PC-9 (cell line): ENCODE measurements around the gene KLF17. TPM values are rescaled to one million over a fixed set of nuclear protein-coding genes. Genes with fewer than 3 reads are reported as not detected.

Experiments used
- BruUV-seq: library from RNA; stranded (reverse); fragments of 400-500 nt; replicated peaks from 2 replicates; lab custom pipeline; 2021; lab: Mats Ljungman, UMichigan
- CTCF ChIA-PET: fragments of 300-600 bp; sonication (Branson Sonifier 250); formaldehyde crosslinking; loops from one replicate; lab custom pipeline; 2022; ENCODE audit warnings: antibody characterized with exemption; lab: Charles Lee
- POLR2A ChIA-PET: fragments of 300-600 bp; sonication (Branson Sonifier 250); formaldehyde crosslinking; loops from one replicate; lab custom pipeline; 2022; ENCODE audit warnings: antibody characterized with exemption; ENCODE audit not compliant: unreplicated experiment; lab: Charles Lee
- DNase-seq, 2 experiments: peaks; one replicate each; pipeline versions ENCODE4 v3.0.0 to v3.0.0-alpha.2; 2015 to 2022; ENCODE audit warnings: mixed read lengths in 1 of 2
- H2AFZ ChIP-seq: fragments of 200-600 bp; sonication (generic); 2 replicates; pipeline ENCODE4 v1.8.1; 2017; ENCODE audit warnings: antibody characterized with exemption
- H3F3A ChIP-seq: fragments of 200-600 bp; sonication (generic); 2 replicates; pipeline ENCODE4 v1.8.1; 2017; ENCODE audit warnings: antibody characterized with exemption, mild to moderate bottlenecking, low read depth; ENCODE audit not compliant: insufficient read depth
- H3K27ac ChIP-seq: fragments of 200-600 bp; sonication (generic); 2 replicates; pipeline ENCODE4 v1.6.1; 2016; ENCODE audit warnings: mixed run types
- H3K27me3 ChIP-seq: fragments of 200-600 bp; sonication (generic); 2 replicates; pipeline ENCODE4 v1.6.1; 2016; ENCODE audit warnings: low read depth, mixed run types; ENCODE audit not compliant: insufficient read depth
- H3K36me3 ChIP-seq: fragments of 200-600 bp; sonication (generic); 2 replicates; pipeline ENCODE4 v1.6.1; 2016; ENCODE audit warnings: low read depth, mixed run types
- H3K4me1 ChIP-seq: fragments of 200-600 bp; sonication (generic); replicated peaks from 2 replicates; pipeline ENCODE4 v1.6.1; 2016; ENCODE audit warnings: mixed run types; ENCODE audit not compliant: insufficient read depth
- H3K4me2 ChIP-seq: fragments of 200-600 bp; sonication (generic); 2 replicates; pipeline ENCODE4 v1.6.1; 2017; ENCODE audit warnings: mixed run types
- H3K4me3 ChIP-seq: fragments of 200-600 bp; sonication (generic); 2 replicates; pipeline ENCODE4 v1.6.1; 2016; ENCODE audit warnings: mixed run types
- H3K79me2 ChIP-seq: fragments of 200-600 bp; sonication (generic); 2 replicates; pipeline ENCODE4 v1.6.1; 2017; ENCODE audit warnings: low read depth, mixed run types
- H3K9me2 ChIP-seq: fragments of 200-600 bp; sonication (generic); 2 replicates; pipeline ENCODE4 v1.8.1; 2017; ENCODE audit warnings: mild to moderate bottlenecking; ENCODE audit not compliant: insufficient read depth
- H3K9me3 ChIP-seq: fragments of 200-600 bp; sonication (generic); 2 replicates; pipeline ENCODE4 v1.8.1; 2016; ENCODE audit warnings: low read depth; ENCODE audit not compliant: insufficient read depth
- H4K20me1 ChIP-seq: fragments of 200-600 bp; sonication (generic); 2 replicates; pipeline ENCODE4 v1.8.1; 2017; ENCODE audit not compliant: insufficient read depth
- EZH2 ChIP-seq: fragments of 200-600 bp; sonication (generic); IDR thresholded peaks from 2 replicates; pipeline ENCODE4 v1.8.0; 2017; ENCODE audit warnings: antibody characterized with exemption, low read depth
- intact Hi-C: fragments of 100-400 bp; cut with micrococcal nuclease; formaldehyde crosslinking; loops from one replicate; pipeline ENCODE4 v1.10.0; 2022; ENCODE audit not compliant: unreplicated experiment
- total RNA-seq: library from RNA; stranded (reverse); gene quantifications from 2 replicates; pipeline ENCODE4 v1.2.3, GENCODE V29; 2021
- TF ChIP-seq, protein P1 (sequence below): fragments of 200-600 bp; sonication (generic); conservative IDR thresholded peaks from 2 replicates; pipeline ENCODE4 v1.6.1; 2017; ENCODE audit warnings: mixed run types, antibody characterized with exemption, mild to moderate bottlenecking, moderate library complexity

Gene KLF17
- total RNA-seq, 1 experiment from 2014 or later = not detected

DNA sequence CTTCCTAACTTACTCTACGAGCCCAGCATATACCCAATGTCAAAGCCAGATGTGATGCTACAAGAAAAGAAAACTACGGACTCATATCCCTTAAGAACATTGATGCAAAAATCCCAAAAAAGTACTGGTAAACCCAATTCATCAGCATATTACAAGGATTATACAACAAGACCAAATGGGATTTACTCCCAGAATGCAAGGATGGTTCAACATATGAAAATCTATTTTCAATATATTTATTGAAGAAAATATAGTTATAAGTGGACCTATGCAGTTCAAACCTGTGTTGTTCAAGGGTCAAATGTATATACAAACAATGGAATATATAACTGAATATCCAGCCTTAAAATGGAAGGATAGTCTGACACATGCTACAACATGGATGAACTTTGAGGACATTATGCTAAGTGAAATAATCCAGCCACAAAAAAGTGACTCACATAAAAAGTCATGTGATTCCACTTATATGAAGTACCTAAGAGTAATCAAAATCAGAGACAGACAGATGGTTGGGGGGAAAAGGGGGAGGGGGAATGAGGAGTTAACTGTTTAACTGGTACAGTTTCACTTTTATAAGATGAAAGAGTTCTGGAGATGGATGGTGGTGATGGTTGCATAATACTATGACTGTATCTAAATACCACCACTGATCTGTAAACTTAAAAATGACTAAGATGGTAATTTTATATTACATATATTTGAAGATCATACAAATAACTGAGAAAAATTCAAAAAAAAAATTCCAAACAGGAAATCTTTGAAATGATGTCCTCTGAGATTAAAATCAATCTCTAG, 26.5 kb downstream of the KLF17 start:
- Histone ChIP-seq H3K4me1 (no peaks in the 10 kb centered on the region), H3K9me2 (no peaks in the 10 kb centered on the region), H3K36me3 (no peaks in the 10 kb centered on the region), H3K4me3 (no peak overlapping the region), H3K79me2 (no peaks in the 10 kb centered on the region), H3F3A (no peaks in the 10 kb centered on the region), H3K27ac (no peak overlapping the region), H3K27me3 (no peaks in the 10 kb centered on the region), H3K9me3 (peaks cover 17% of the 10 kb centered on the region), H2AFZ (no peak overlapping the region), H3K4me2 (no peak overlapping the region), H4K20me1 (no peaks in the 10 kb centered on the region)
- POLR2A ChIA-PET = interaction anchor here (0.7 kb wide), 1 partner anchor 68 kb away, joined by 3 read pairs; no protein-coding TSS in a partner anchor
- CTCF ChIA-PET = no interaction called here
- no peak for DNase-seq
- intact Hi-C loops = no loop called here
- BruUV-seq = no TSS peak
- TF ChIP-seq EZH2 = no peak
- TF ChIP-seq, protein P1, sequence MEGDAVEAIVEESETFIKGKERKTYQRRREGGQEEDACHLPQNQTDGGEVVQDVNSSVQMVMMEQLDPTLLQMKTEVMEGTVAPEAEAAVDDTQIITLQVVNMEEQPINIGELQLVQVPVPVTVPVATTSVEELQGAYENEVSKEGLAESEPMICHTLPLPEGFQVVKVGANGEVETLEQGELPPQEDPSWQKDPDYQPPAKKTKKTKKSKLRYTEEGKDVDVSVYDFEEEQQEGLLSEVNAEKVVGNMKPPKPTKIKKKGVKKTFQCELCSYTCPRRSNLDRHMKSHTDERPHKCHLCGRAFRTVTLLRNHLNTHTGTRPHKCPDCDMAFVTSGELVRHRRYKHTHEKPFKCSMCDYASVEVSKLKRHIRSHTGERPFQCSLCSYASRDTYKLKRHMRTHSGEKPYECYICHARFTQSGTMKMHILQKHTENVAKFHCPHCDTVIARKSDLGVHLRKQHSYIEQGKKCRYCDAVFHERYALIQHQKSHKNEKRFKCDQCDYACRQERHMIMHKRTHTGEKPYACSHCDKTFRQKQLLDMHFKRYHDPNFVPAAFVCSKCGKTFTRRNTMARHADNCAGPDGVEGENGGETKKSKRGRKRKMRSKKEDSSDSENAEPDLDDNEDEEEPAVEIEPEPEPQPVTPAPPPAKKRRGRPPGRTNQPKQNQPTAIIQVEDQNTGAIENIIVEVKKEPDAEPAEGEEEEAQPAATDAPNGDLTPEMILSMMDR = no peak

DNA sequence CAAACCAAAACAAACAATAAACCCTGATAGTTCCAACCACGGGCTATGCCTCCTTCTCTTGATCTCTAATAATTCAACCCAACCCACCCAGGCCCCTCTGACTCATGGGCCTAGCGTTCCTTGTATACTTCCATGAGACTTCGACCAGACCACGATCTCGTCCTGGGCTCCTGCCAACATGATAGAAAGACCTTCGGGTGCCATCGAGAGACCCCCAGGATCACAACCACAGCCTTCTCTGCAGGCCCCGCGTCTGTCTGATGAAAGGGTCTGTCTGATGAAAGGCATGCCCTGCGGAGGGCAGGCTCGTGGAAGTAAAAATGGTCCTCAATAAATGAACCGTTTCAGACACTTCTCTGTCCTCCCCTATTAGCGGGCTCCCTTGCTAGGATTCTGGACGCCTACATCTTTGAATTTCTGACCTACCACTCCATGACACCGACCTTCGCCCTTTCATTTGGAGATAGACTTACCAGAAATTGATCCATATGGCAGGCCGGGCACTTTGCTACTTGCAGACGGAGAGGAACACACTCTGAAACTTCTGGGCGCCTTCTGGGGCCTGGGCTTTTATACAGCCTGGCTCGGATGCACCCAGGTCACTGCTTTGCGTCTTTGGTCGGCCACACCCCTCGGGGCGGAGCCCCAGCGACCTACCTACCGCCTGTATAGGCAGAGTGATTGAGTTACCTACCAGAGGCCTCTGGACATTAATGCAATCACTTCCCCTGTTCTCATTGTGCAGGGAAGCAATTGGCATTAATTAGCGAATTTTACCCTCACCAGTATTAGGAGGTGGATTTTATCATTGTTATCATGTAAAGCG, 28.1 kb downstream of the KLF17 start:
- no peaks in the 10 kb centered on the region for H4K20me1 ChIP-seq
- POLR2A ChIA-PET = interaction anchor here (0.6 kb wide), 1 partner anchor 39 kb away, joined by 45 read pairs; no protein-coding TSS in a partner anchor
- no peak overlapping the region for H3K4me2 ChIP-seq
- no peak overlapping the region for H3K27ac ChIP-seq
- no peaks in the 10 kb centered on the region for H3K4me1 ChIP-seq
- no peaks in the 10 kb centered on the region for H3K27me3 ChIP-seq
- no peak overlapping the region for H3K4me3 ChIP-seq
- no peaks in the 10 kb centered on the region for H3K79me2 ChIP-seq
- H3K9me2 ChIP-seq = no peaks in the 10 kb centered on the region
- TF ChIP-seq, protein P1 = no peak
- no peak for TF ChIP-seq EZH2
- no peaks in the 10 kb centered on the region for H3F3A ChIP-seq
- CTCF ChIA-PET = no interaction called here
- peaks cover 17% of the 10 kb centered on the region for H3K9me3 ChIP-seq
- DNase-seq = no peak
- H2AFZ ChIP-seq = no peak overlapping the region
- intact Hi-C loops = no loop called here
- no peaks in the 10 kb centered on the region for H3K36me3 ChIP-seq
- BruUV-seq = no TSS peak

DNA sequence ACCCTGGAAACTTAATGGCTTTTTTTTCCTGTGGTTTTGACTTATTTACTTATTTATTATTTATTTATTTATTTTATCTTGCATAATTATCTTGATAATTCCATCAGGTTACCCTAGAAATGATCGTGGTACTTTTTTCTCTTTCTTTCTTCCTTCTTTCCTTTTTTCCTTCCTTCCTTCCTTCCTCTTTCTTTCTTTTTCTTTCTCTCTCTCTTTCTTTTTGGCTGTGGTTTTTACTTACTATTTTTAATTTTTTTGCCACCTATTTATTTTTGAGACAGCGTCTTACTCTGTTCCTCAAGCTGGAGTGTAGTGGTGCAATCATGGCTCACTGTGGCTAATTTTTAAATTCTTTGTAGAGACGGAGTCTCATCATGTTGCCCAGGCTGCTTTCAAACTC, 29.0 kb downstream of the KLF17 start:
- Histone ChIP-seq H4K20me1 (no peaks in the 10 kb centered on the region), H3K4me2 (no peak overlapping the region), H3K27me3 (no peaks in the 10 kb centered on the region), H3K36me3 (no peaks in the 10 kb centered on the region), H3K27ac (no peak overlapping the region), H2AFZ (no peak overlapping the region), H3K9me3 (peaks cover 17% of the 10 kb centered on the region), H3F3A (no peaks in the 10 kb centered on the region), H3K4me1 (no peaks in the 10 kb centered on the region), H3K9me2 (no peaks in the 10 kb centered on the region), H3K79me2 (no peaks in the 10 kb centered on the region), H3K4me3 (no peak overlapping the region)
- intact Hi-C loops = no loop called here
- BruUV-seq = no TSS peak
- TF ChIP-seq EZH2 = no peak
- TF ChIP-seq, protein P1 = no peak
- POLR2A ChIA-PET = no interaction called here
- CTCF ChIA-PET = no interaction called here
- DNase-seq = no peak
